DMS 273 treated with DMSO at 0.1 percent for 48 hours (cell line): ENCODE data around the gene PLXDC2.

Experiments
- DNase-seq: peaks from one replicate; lab custom pipeline; 2025; lab: John Stamatoyannopoulos, UW

Gene PLXDC2

GRCh38 chr10:20048161-20048560 is 231.9 kb downstream of the PLXDC2 start:
- DNase-seq = no peak

GRCh38 chr10:20058135-20058534 is 241.9 kb downstream of the PLXDC2 start:
- no peak for DNase-seq

- no peak for DNase-seq
Observed at GRCh38 chr10:20059084-20059835, 243.0 kb downstream of the PLXDC2 start.

GRCh38 chr10:20065814-20066213 is 249.6 kb downstream of the PLXDC2 start:
- no peak for DNase-seq

- no peak for DNase-seq
Observed at GRCh38 chr10:20073167-20073566, 256.9 kb downstream of the PLXDC2 start.

- DNase-seq = no peak
Observed at GRCh38 chr10:20075713-20076112, 259.5 kb downstream of the PLXDC2 start.

- DNase-seq = no peak
Observed at GRCh38 chr10:20084451-20084850, 268.2 kb downstream of the PLXDC2 start.

- no peak for DNase-seq
Observed at GRCh38 chr10:20085115-20085514, 268.9 kb downstream of the PLXDC2 start.

- DNase-seq = no peak
Observed at GRCh38 chr10:20087353-20087752, 271.1 kb downstream of the PLXDC2 start.

GRCh38 chr10:20088061-20088701 is 271.9 kb downstream of the PLXDC2 start:
- DNase-seq = no peak

GRCh38 chr10:20089879-20090278 is 273.6 kb downstream of the PLXDC2 start:
- no peak for DNase-seq

GRCh38 chr10:20090831-20091230 is 274.6 kb downstream of the PLXDC2 start:
- no peak for DNase-seq

- no peak for DNase-seq
Observed at GRCh38 chr10:20091698-20092097, 275.5 kb downstream of the PLXDC2 start.

- DNase-seq = no peak
Observed at GRCh38 chr10:20093600-20093999, 277.4 kb downstream of the PLXDC2 start.

GRCh38 chr10:20094226-20094976 is 278.2 kb downstream of the PLXDC2 start:
- no peak for DNase-seq

- no peak for DNase-seq
Observed at GRCh38 chr10:20100171-20100570, 283.9 kb downstream of the PLXDC2 start.

GRCh38 chr10:20105236-20105635 is 289.0 kb downstream of the PLXDC2 start:
- DNase-seq = no peak

- DNase-seq = no peak
Observed at GRCh38 chr10:20105931-20106330, 289.7 kb downstream of the PLXDC2 start.

GRCh38 chr10:20108021-20108420 is 291.8 kb downstream of the PLXDC2 start:
- DNase-seq = no peak

- no peak for DNase-seq
Observed at GRCh38 chr10:20109613-20110012, 293.4 kb downstream of the PLXDC2 start.

GRCh38 chr10:20110125-20111100 is 294.2 kb downstream of the PLXDC2 start:
- no peak for DNase-seq

- no peak for DNase-seq
Observed at GRCh38 chr10:20114179-20114578, 297.9 kb downstream of the PLXDC2 start.
